Epithelial cell of proximal tubule (primary cell): ENCODE data around the gene HRH1. TPM values are rescaled to one million over a fixed set of nuclear protein-coding genes. Genes with fewer than 3 reads are reported as not detected.
A peak's percentile ranks its signal among the peaks of the same experiment; 100 is the strongest.

Source experiments
- DNase-seq: peaks from one replicate; pipeline ENCODE4 v3.0.0-alpha.2; 2011; ENCODE audit warnings: low read depth
- H3K4me3 ChIP-seq: 2 replicates; pipeline ENCODE4 v1.5.1; 2011; ENCODE audit warnings: low read depth, mild to moderate bottlenecking, low read length
- CTCF ChIP-seq: conservative IDR thresholded peaks from 2 replicates; pipeline ENCODE4 v1.5.1; 2012; ENCODE audit warnings: low read depth, mild to moderate bottlenecking, low read length
- total RNA-seq: library from RNA; depleted of rRNA; stranded (reverse); fragments of >200 nt; gene quantifications from 2 replicates; pipeline ENCODE4 v1.2.3, GENCODE V29; 2015

HRH1 gene
- total RNA-seq, 1 donor from 2014 or later: 3.1 TPM

GRCh38 chr3:11288786-11289637 lies 134.7 kb downstream of the HRH1 start:
- H3K4me3 ChIP-seq: peak overlapping the region; percentile 29
- peak; percentile 91 for DNase-seq
- no peak for TF ChIP-seq CTCF

DNA sequence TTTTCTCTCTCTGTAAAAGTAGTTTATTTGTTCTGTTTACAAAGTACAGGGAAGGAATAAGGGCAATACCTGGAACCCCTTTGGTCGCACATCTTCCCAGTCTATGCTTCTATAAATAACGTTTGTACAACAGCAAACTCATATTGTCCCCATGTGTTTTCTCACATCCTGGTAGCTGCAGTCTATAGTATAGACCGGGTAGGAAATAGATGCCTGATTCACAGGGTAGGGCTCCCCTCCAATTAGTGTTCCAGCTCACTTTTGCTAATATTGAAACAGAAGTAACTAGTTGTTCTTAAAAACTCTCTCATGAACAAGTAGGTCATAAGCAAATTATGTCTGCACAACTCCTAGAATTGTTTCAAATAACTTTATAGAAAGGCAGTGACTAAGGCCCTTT lies 135.6 kb downstream of the HRH1 start:
- TF ChIP-seq CTCF: no peak
- H3K4me3 ChIP-seq: no peak overlapping the region
- no peak for DNase-seq

GRCh38 chr3:11290743-11291680 lies 136.7 kb downstream of the HRH1 start:
- no peak overlapping the region for H3K4me3 ChIP-seq
- TF ChIP-seq CTCF: no peak
- no peak for DNase-seq

DNA sequence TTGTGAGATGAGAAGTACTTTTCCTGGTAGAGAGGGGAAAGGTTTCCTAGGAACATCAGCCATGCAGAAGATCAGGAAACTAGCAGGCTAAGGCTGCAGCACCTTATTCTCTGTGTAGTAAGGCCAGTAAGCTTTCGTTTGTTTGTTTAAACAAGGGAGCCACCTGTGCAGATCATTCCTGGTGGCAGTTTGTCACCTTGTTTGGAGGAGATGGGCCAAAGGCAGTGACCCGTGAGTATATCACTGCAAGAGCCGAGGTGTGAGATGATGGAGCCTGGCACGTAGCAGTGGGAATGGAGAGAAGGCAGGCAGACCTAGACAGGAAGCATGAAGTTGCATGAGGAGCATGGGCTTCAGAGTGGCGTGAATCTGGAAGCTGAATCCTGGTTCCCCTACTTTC lies 137.5 kb downstream of the HRH1 start:
- no peak for TF ChIP-seq CTCF
- no peak for DNase-seq
- H3K4me3 ChIP-seq: no peak overlapping the region

DNA sequence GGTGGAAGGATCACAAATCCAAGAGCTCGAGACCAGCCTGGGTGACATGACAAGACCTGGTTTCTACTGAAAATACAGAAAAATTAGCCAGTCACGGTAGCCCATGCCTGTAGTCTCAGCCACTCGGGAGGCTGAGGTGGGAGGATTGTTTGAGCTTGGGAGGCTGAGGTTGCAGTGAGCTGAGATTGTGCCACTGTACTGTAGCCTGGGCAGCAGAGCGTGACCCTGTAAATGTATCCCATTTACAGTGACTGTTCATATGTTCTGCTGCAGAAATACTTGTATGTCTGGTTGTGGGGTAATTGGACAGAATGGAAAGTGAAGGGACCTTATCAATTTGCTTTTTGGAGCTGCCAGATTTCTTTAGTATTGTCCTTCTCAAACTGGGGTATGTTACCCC lies 142.8 kb downstream of the HRH1 start:
- H3K4me3 ChIP-seq: no peak overlapping the region
- TF ChIP-seq CTCF: no peak
- DNase-seq: no peak

- no peak overlapping the region for H3K4me3 ChIP-seq
- no peak for DNase-seq
- no peak for TF ChIP-seq CTCF
Measured at GRCh38 chr3:11300970-11301369, 146.7 kb downstream of the HRH1 start.
